Body of pancreas (tissue), 4 donors: Measurements from ENCODE around the gene MYOCD.

Experiments
- CTCF ChIP-seq, 7 experiments: fragments of 450-650 bp in 4 of 7; fragments of 200-600 bp in 3 of 7; sonication (generic) in 3 of 7; IDR thresholded peaks; one replicate each; pipeline ENCODE4 v1.5.1; 2016 to 2019; ENCODE audit warnings: antibody characterized with exemption in 7 of 7
- POLR2A ChIP-seq, 3 donors: fragments of 450-650 bp; IDR thresholded peaks; one replicate each; pipeline ENCODE4 v1.6.1; 2016; ENCODE audit warnings: antibody characterized with exemption in 3 of 3, mild to moderate bottlenecking in 2 of 3

GRCh38 chr17:12693640-12694039 is 27.9 kb downstream of the MYOCD start:
- TF ChIP-seq POLR2A (IDR thresholded peaks at IDR 0.05): no peak
- TF ChIP-seq CTCF (IDR thresholded peaks at IDR 0.05): no peak
